ENCODE results near the gene ESR1.

Gene ESR1

GRCh38 chr6:152173321-152173720 lies 365.8 kb downstream of the ESR1 start:
- DNase-seq (ENCODE audit: low read depth in 2 of 2), result no peak

DNA sequence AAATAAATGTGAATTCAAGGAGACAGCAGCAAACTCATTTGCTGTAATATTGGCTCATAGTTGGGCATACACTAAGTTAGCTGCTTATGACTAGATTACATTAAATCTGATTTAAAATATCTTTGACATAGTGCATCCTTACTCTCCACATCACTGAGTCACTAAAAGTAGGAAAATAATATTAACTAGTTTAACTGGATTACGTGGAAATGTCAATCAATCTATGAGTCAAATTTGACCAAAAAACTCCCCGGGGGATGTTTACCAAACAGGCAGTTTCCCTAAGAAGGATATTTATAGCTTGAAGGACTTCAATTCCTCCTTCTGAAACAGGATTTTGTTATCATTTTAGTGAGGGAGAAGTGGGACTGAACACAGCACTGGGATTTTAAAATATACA lies 366.5 kb downstream of the ESR1 start:
- no peak for DNase-seq (ENCODE audit: low read depth in 2 of 2)

GRCh38 chr6:152176268-152176667 lies 368.8 kb downstream of the ESR1 start:
- no peak for DNase-seq (ENCODE audit: low read depth in 2 of 2)
